Measurements from ENCODE around the gene CLPTM1.

DNA sequence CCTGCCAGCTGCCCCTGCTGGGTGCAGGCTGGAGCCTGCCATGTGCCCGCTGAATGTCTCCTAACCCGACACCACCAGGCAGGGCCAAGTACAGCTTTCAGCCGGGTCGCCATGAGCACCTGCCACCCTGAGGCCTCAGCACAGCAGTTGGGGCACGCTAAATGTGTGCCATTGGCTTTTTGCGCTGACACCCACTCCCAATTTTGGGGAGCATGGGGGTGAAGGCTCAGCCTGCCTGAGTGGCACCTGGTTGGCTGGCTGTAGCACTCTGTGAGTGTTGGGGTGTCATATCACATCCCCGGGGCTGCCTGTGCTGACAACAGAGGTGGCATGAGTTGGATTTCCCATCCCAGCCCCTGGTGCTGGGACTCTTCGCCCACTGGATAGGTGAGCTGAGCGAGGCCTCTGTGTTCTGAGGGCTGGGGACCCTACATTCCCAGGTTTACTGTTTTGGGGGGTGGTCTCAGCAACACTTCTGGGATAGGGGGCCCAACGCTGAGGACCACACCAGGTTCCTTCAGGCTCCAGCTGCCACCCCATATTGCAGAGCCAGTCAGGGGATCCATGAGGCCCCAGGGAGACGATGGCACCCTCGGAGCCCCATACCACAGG, 38.9 kb downstream of the CLPTM1 start:
- TF ChIP-seq EZH2 (IDR thresholded peaks at IDR 0.05) (no peak), POLR2AphosphoS5 (IDR thresholded peaks at IDR 0.05; ENCODE audit: borderline replicate concordance, low read depth, low read length) (0 out of 2 replicates have a peak, but pooled peaks have one; percentile 14), FOXP2 (optimal IDR thresholded peaks at IDR 0.05; ENCODE audit: control extremely low read depth, extremely low read length, insufficient read depth) (no peak)
